Measurements from ENCODE around the gene LGALS7B. TPM values are rescaled to one million over a fixed set of nuclear protein-coding genes. Genes with fewer than 3 reads are reported as not detected.
"Not testable (repeated sequence)": the region's sequence is repeated elsewhere in the genome, so short reads cannot be mapped to it uniquely, and the experiment has no call there.

The LGALS7B gene
- total RNA-seq, 3 donors from 2014 or later (not counting 1 experiment from before 2014, with no cell fraction given): not detected

DNA sequence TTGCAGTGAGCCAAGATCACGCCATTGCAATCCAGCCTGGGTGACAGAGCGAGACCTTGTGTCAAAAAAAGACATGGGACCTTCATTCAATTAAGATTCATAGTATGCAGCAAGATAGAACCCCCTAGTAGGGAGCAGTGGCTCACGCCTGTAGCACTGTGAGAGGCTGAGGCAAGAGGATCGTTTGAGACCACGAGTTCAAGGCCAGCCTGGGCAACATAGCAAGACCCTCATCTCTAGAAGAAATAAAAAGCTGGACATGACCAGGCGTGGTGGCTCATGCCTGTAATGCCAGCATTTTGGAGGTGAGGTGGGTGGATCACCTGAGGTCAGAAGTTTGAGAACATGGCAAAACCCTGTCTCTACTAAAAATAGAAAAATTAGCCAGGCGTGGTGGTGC, 8.6 kb upstream of the LGALS7B start:
- no peak overlapping the region for H3K4me3 ChIP-seq (ENCODE audit: low read length)
- H3K27me3 ChIP-seq (ENCODE audit: control insufficient read depth, insufficient read depth, low read length): no peaks in the 10 kb centered on the region
- intact Hi-C loops (cut with micrococcal nuclease): no loop called here
- 90% methylated on average over 7 of the region's 7 CpGs for WGBS (ENCODE audit: insufficient coverage)
- Mint-ChIP-seq H3K4me3 (no peak overlapping the region), H3K27me3 (ENCODE audit: low read depth in 2 of 2) (peaks cover 0 to 3% of the 10 kb centered on the region in 2 donors), H3K36me3 (no peaks in the 10 kb centered on the region), H3K27ac (no peak overlapping the region), H3K9me3 (no peaks in the 10 kb centered on the region), H3K4me1 (no peaks in the 10 kb centered on the region)
- ATAC-seq (no peak), DNase-seq (no peak)
- no peak overlapping the region for H3K27ac ChIP-seq (ENCODE audit: low read length)
- H3K9me3 ChIP-seq (ENCODE audit: control insufficient read depth, insufficient read depth, low read length): no peaks in the 10 kb centered on the region
- no peak for TF ChIP-seq CTCF (IDR thresholded peaks at IDR 0.05)
- H3K36me3 ChIP-seq (ENCODE audit: control insufficient read depth, insufficient read depth, low read length): no peaks in the 10 kb centered on the region
- no peaks in the 10 kb centered on the region for H3K4me1 ChIP-seq (ENCODE audit: control insufficient read depth, insufficient read depth, low read length)

GRCh38 chr19:38781058-38781457, 7.9 kb upstream of the LGALS7B start:
- Mint-ChIP-seq H3K4me3 (no peak overlapping the region), H3K27me3 (ENCODE audit: low read depth in 2 of 2) (peaks cover 0 to 3% of the 10 kb centered on the region in 2 donors), H3K27ac (no peak overlapping the region), H3K9me3 (no peaks in the 10 kb centered on the region), H3K36me3 (no peaks in the 10 kb centered on the region), H3K4me1 (no peaks in the 10 kb centered on the region)
- WGBS (ENCODE audit: insufficient coverage): 78% methylated on average over 7 of the region's 7 CpGs
- intact Hi-C loops (cut with micrococcal nuclease): no loop called here
- Histone ChIP-seq H3K27me3 (ENCODE audit: control insufficient read depth, insufficient read depth, low read length) (no peaks in the 10 kb centered on the region), H3K9me3 (ENCODE audit: control insufficient read depth, insufficient read depth, low read length) (no peaks in the 10 kb centered on the region), H3K4me1 (ENCODE audit: control insufficient read depth, insufficient read depth, low read length) (no peaks in the 10 kb centered on the region), H3K27ac (ENCODE audit: low read length) (no peak overlapping the region), H3K36me3 (ENCODE audit: control insufficient read depth, insufficient read depth, low read length) (no peaks in the 10 kb centered on the region), H3K4me3 (ENCODE audit: low read length) (no peak overlapping the region)
- TF ChIP-seq CTCF (IDR thresholded peaks at IDR 0.05): no peak
- ATAC-seq (no peak), DNase-seq (no peak)

DNA sequence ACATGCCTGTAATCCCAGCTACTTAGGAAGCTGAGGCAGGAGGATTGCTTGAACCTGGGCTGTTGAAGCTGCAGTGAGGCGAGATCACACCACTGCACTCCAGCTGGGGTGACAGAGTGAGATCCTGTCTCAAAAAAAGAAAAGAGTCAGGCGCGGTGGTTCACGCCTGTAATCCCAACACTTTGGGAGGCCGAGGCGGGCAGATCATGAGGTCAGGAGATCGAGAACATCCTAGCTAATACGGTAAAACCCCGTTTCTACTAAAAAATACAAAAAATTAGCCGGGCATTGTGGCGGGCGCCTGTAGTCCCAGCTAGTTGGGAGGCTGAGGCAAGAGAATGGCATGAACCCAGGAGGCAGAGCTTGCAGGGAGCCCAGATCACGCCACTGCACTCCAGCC, 6.8 kb upstream of the LGALS7B start:
- H3K27me3 Mint-ChIP-seq (ENCODE audit: low read depth in 2 of 2); ATAC-seq; DNase-seq; H3K27me3 ChIP-seq (ENCODE audit: control insufficient read depth, insufficient read depth, low read length); H3K9me3 ChIP-seq (ENCODE audit: control insufficient read depth, insufficient read depth, low read length); H3K4me3 Mint-ChIP-seq; intact Hi-C loops (cut with micrococcal nuclease); H3K4me1 Mint-ChIP-seq; H3K27ac ChIP-seq (ENCODE audit: low read length); H3K4me1 ChIP-seq (ENCODE audit: control insufficient read depth, insufficient read depth, low read length); H3K36me3 ChIP-seq (ENCODE audit: control insufficient read depth, insufficient read depth, low read length); H3K9me3 Mint-ChIP-seq; H3K36me3 Mint-ChIP-seq; H3K27ac Mint-ChIP-seq; H3K4me3 ChIP-seq (ENCODE audit: low read length): not testable (repeated sequence)
- 95% methylated on average over 12 of the region's 13 CpGs for WGBS (ENCODE audit: insufficient coverage)

DNA sequence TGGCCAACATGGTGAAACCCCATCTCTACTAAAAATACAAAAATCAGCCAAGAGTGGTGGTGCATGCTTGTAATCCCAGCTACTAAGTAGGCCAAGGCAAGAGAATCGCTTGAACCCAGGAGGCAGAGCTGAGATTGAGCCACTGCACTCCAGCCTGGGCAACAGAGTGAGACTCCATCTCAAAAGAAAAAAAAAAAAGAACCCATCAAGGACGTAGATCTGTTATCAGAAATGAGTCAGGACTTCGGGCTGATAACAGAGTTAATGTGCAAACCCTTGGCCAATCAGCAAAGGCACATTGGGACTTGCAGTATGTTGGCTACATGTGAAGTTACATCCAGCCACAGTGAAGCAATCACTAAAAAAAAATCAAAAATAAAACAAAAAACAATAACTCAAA, 4.8 kb upstream of the LGALS7B start:
- Mint-ChIP-seq H3K27ac (no peak overlapping the region), H3K27me3 (ENCODE audit: low read depth in 2 of 2) (no peaks in the 10 kb centered on the region), H3K9me3 (no peaks in the 10 kb centered on the region), H3K4me3 (no peak overlapping the region), H3K36me3 (no peaks in the 10 kb centered on the region), H3K4me1 (no peaks in the 10 kb centered on the region)
- H3K27ac ChIP-seq (ENCODE audit: low read length): no peak overlapping the region
- H3K4me1 ChIP-seq (ENCODE audit: control insufficient read depth, insufficient read depth, low read length): no peaks in the 10 kb centered on the region
- intact Hi-C loops (cut with micrococcal nuclease): no loop called here
- no peaks in the 10 kb centered on the region for H3K9me3 ChIP-seq (ENCODE audit: control insufficient read depth, insufficient read depth, low read length)
- no peak overlapping the region for H3K4me3 ChIP-seq (ENCODE audit: low read length)
- WGBS (ENCODE audit: insufficient coverage): 86% methylated on average over 3 of the region's 3 CpGs
- no peak for ATAC-seq
- no peak for DNase-seq
- H3K27me3 ChIP-seq (ENCODE audit: control insufficient read depth, insufficient read depth, low read length): no peaks in the 10 kb centered on the region
- TF ChIP-seq CTCF (IDR thresholded peaks at IDR 0.05): no peak
- no peaks in the 10 kb centered on the region for H3K36me3 ChIP-seq (ENCODE audit: control insufficient read depth, insufficient read depth, low read length)

Data from natural killer cell (primary cell).